H1 (cell line): ENCODE results near the gene PTPRT. TPM values are rescaled to one million over a fixed set of nuclear protein-coding genes. Genes with fewer than 3 reads are reported as not detected.

Experiments used
- CTCF ChIA-PET: fragments of 300-600 bp; sonication (Branson Sonifier 250); formaldehyde crosslinking; loops from one replicate; lab custom pipeline; 2021; ENCODE audit not compliant: partially characterized antibody; lab: Charles Lee
- POLR2A ChIA-PET: fragments of 300-600 bp; sonication (Branson Sonifier 250); formaldehyde crosslinking; loops from one replicate; lab custom pipeline; 2021; ENCODE audit warnings: inconsistent platforms; ENCODE audit not compliant: partially characterized antibody; lab: Charles Lee
- DNase-seq, 2 experiments: peaks; one replicate each; pipeline versions ENCODE4 v3.0.0 to v3.0.0-alpha.2; 2010 to 2022; ENCODE audit warnings: low spot score in 2 of 2, low read depth in 1 of 2, mixed read lengths in 1 of 2
- FAIRE-seq: peaks from 2 replicates; lab custom pipeline; 2011; peaks lifted over from hg19 to GRCh38; lab: Jason Lieb, UNC
- H2AFZ ChIP-seq: 2 replicates; pipeline ENCODE4 v1.8.1; 2012; ENCODE audit warnings: low read length, inconsistent platforms
- H2AK5ac ChIP-seq: 2 replicates; pipeline ENCODE4 v1.6.1; 2013; ENCODE audit warnings: low read depth, low read length
- H2BK120ac ChIP-seq: replicated peaks from 2 replicates; pipeline ENCODE3; 2013; ENCODE audit warnings: low read depth, low read length, inconsistent platforms
- H2BK12ac ChIP-seq: 2 replicates; pipeline ENCODE4 v1.6.1; 2013; ENCODE audit warnings: low read depth, low read length
- H2BK15ac ChIP-seq: 2 replicates; pipeline ENCODE4 v1.6.1; 2013; ENCODE audit warnings: low read length
- H2BK20ac ChIP-seq: 2 replicates; pipeline ENCODE4 v1.6.1; 2013; ENCODE audit warnings: low read length
- H2BK5ac ChIP-seq: 2 replicates; pipeline ENCODE4 v1.6.1; 2013; ENCODE audit warnings: low read depth, low read length
- H3K14ac ChIP-seq: 2 replicates; pipeline ENCODE4 v1.6.1; 2013; ENCODE audit warnings: inconsistent platforms; ENCODE audit not compliant: insufficient read length
- H3K18ac ChIP-seq: 2 replicates; pipeline ENCODE4 v1.6.1; 2013; ENCODE audit warnings: low read length; ENCODE audit errors: extremely low read depth
- H3K23ac ChIP-seq: 2 replicates; pipeline ENCODE4 v1.6.1; 2013; ENCODE audit warnings: inconsistent platforms; ENCODE audit not compliant: insufficient read length
- H3K23me2 ChIP-seq: 2 replicates; pipeline ENCODE4 v1.6.1; 2013; ENCODE audit warnings: low read depth, low read length
- H3K27ac ChIP-seq: 2 replicates; pipeline ENCODE4 v1.6.1; 2011; ENCODE audit warnings: low read depth, low read length, inconsistent platforms
- H3K27me3 ChIP-seq, 4 experiments: replicated peaks in 1 of 4; 1 replicate in 1 of 4; 2 replicates in 3 of 4; pipeline versions ENCODE4 v1.6.1 to v1.8.1; 2011 to 2013; ENCODE audit warnings: low read length in 3 of 4, mild to moderate bottlenecking in 3 of 4, inconsistent platforms in 2 of 4, mixed read lengths in 2 of 4, moderate library complexity in 1 of 4; ENCODE audit not compliant: control insufficient read depth in 3 of 4, insufficient read depth in 3 of 4; ENCODE audit errors: extremely low read depth in 1 of 4
- H3K36me3 ChIP-seq, 4 experiments: 2 replicates each; pipeline versions ENCODE4 v1.6.1 to v1.8.1; 2011 to 2013; ENCODE audit warnings: mild to moderate bottlenecking in 4 of 4, low read length in 3 of 4, moderate library complexity in 2 of 4, control low read depth in 1 of 4, inconsistent platforms in 1 of 4; ENCODE audit not compliant: insufficient read depth in 4 of 4, control insufficient read depth in 2 of 4
- H3K4ac ChIP-seq: replicated peaks from 2 replicates; pipeline ENCODE3; 2013; ENCODE audit warnings: low read length, low read depth, mixed read lengths, inconsistent platforms; ENCODE audit not compliant: insufficient read length
- H3K4me1 ChIP-seq, 4 experiments: replicated peaks in 1 of 4; 1 replicate in 1 of 4; 2 replicates in 3 of 4; pipeline versions ENCODE4 v1.6.1 to v1.8.1; 2011 to 2013; ENCODE audit warnings: low read length in 3 of 4, inconsistent platforms in 2 of 4, mixed read lengths in 1 of 4; ENCODE audit not compliant: insufficient read depth in 4 of 4, control insufficient read depth in 3 of 4
- H3K4me2 ChIP-seq, 2 experiments: 2 replicates each; pipeline versions ENCODE4 v1.6.1 to v1.8.1; 2011 to 2013; ENCODE audit warnings: low read depth in 2 of 2, low read length in 2 of 2, control low read depth in 1 of 2, inconsistent platforms in 1 of 2, mild to moderate bottlenecking in 1 of 2; ENCODE audit not compliant: insufficient read depth in 1 of 2
- H3K4me3 ChIP-seq, 4 experiments: fragments of 200-600, 300-600 bp in 1 of 4; sonication (generic), shearing (Covaris generic), sonication (Bioruptor Twin) in 1 of 4; 2 replicates each; pipeline versions ENCODE4 v1.5.1 to v1.8.1; 2011 to 2016; ENCODE audit warnings: low read length in 4 of 4, low read depth in 3 of 4, control low read depth in 2 of 4, inconsistent platforms in 2 of 4, mild to moderate bottlenecking in 2 of 4, mixed read lengths in 1 of 4, moderate library complexity in 1 of 4; ENCODE audit not compliant: insufficient read depth in 2 of 4; ENCODE audit errors: extremely low read depth in 1 of 4
- H3K56ac ChIP-seq: replicated peaks from 2 replicates; pipeline ENCODE3; 2013; ENCODE audit warnings: low read depth, mild to moderate bottlenecking, mixed read lengths, low read length, inconsistent platforms; ENCODE audit not compliant: insufficient read length
- H3K79me1 ChIP-seq: 2 replicates; pipeline ENCODE4 v1.6.1; 2013; ENCODE audit warnings: low read depth, low read length, control low read depth
- H3K79me2 ChIP-seq, 2 experiments: 2 replicates each; pipeline versions ENCODE4 v1.6.1 to v1.8.1; 2012 to 2013; ENCODE audit warnings: low read length in 2 of 2, mild to moderate bottlenecking in 2 of 2, inconsistent platforms in 1 of 2; ENCODE audit not compliant: insufficient read depth in 2 of 2, control insufficient read depth in 1 of 2
- H3K9ac ChIP-seq, 4 experiments: replicated peaks in 1 of 4; 1 replicate in 1 of 4; 2 replicates in 3 of 4; pipeline versions ENCODE4 v1.6.1 to v1.8.1; 2011 to 2013; ENCODE audit warnings: low read depth in 3 of 4, low read length in 3 of 4, control low read depth in 2 of 4, mild to moderate bottlenecking in 2 of 4, moderate library complexity in 2 of 4, inconsistent platforms in 1 of 4; ENCODE audit errors: extremely low read depth in 1 of 4
- H3K9me3 ChIP-seq, 2 experiments: 2 replicates each; pipeline versions ENCODE4 v1.6.1 to v1.8.1; 2012 to 2013; ENCODE audit warnings: mild to moderate bottlenecking in 2 of 2, moderate library complexity in 2 of 2, control low read depth in 1 of 2, inconsistent platforms in 1 of 2, low read depth in 1 of 2, low read length in 1 of 2, mixed read lengths in 1 of 2; ENCODE audit not compliant: insufficient read depth in 2 of 2
- H4K20me1 ChIP-seq, 2 experiments: replicated peaks in 1 of 2; 2 replicates each; pipeline versions ENCODE3 to v1.8.1; 2011 to 2013; ENCODE audit warnings: inconsistent platforms in 2 of 2, low read length in 2 of 2, mild to moderate bottlenecking in 1 of 2; ENCODE audit not compliant: insufficient read depth in 2 of 2, control insufficient read depth in 1 of 2
- H4K5ac ChIP-seq: 2 replicates; pipeline ENCODE4 v1.6.1; 2013; ENCODE audit warnings: low read length, low read depth, mixed read lengths, inconsistent platforms; ENCODE audit not compliant: insufficient read length
- H4K8ac ChIP-seq: 2 replicates; pipeline ENCODE4 v1.8.0; 2013; ENCODE audit warnings: mild to moderate bottlenecking, moderate library complexity, low read length, inconsistent platforms; ENCODE audit not compliant: insufficient read depth; ENCODE audit errors: extremely low read depth
- H4K91ac ChIP-seq: replicated peaks from 2 replicates; pipeline ENCODE3; 2013; ENCODE audit warnings: low read length, mixed read lengths, inconsistent platforms; ENCODE audit not compliant: insufficient read length
- CBX5 ChIP-seq: fragments of 300-800, 300-1000 bp; sonication (generic); IDR thresholded peaks from 2 replicates; pipeline ENCODE4 v1.7.1; 2016; ENCODE audit warnings: antibody characterized with exemption, low read length, low read depth
- CHD2 ChIP-seq: IDR thresholded peaks from 2 replicates; pipeline ENCODE4 v1.6.1; 2012; ENCODE audit warnings: low read length, improper control_type of control experiment
- CTBP2 ChIP-seq: IDR thresholded peaks from 2 replicates; pipeline ENCODE4 v1.7.0; 2011; ENCODE audit warnings: borderline replicate concordance, mild to moderate bottlenecking, moderate library complexity, mixed read lengths, low read length; ENCODE audit not compliant: insufficient read depth, insufficient read length
- GABPA ChIP-seq: IDR thresholded peaks from 2 replicates; pipeline ENCODE4 v1.6.1; 2011; ENCODE audit warnings: mild to moderate bottlenecking, low read length, moderate library complexity, borderline replicate concordance; ENCODE audit not compliant: insufficient read depth
- GTF2F1 ChIP-seq: IDR thresholded peaks from 2 replicates; pipeline ENCODE4 v1.6.1; 2012; ENCODE audit warnings: low read depth, low read length, improper control_type of control experiment, borderline replicate concordance
- HDAC2 ChIP-seq, 2 experiments: fragments of 300-600 bp in 1 of 2; sonication (generic) in 1 of 2; IDR thresholded peaks; 2 replicates each; pipeline ENCODE4 v1.6.1; 2011 to 2012; ENCODE audit warnings: low read depth in 2 of 2, low read length in 2 of 2, mild to moderate bottlenecking in 2 of 2, moderate library complexity in 2 of 2, borderline replicate concordance in 1 of 2, inconsistent platforms in 1 of 2
- HDAC6 ChIP-seq: IDR thresholded peaks from one replicate; pipeline ENCODE4 v1.7.1; 2012; ENCODE audit warnings: low read depth, mild to moderate bottlenecking, inconsistent platforms, low read length, moderate library complexity
- JUN ChIP-seq: IDR thresholded peaks from 2 replicates; pipeline ENCODE4 v1.6.1; 2011; ENCODE audit warnings: low read depth, mild to moderate bottlenecking, improper control_type of control experiment, low read length
- MAFK ChIP-seq: IDR thresholded peaks from 2 replicates; pipeline ENCODE4 v1.6.1; 2012; ENCODE audit warnings: low read depth, mild to moderate bottlenecking, improper control_type of control experiment, low read length
- RAD21 ChIP-seq, 2 experiments: IDR thresholded peaks in 1 of 2; conservative IDR thresholded peaks in 1 of 2; 2 replicates each; pipeline ENCODE4 v1.6.1; 2011; ENCODE audit warnings: low read depth in 2 of 2, low read length in 2 of 2, improper control_type of control experiment in 1 of 2, inconsistent platforms in 1 of 2, mild to moderate bottlenecking in 1 of 2, moderate library complexity in 1 of 2
- SIN3A ChIP-seq, 2 experiments: IDR thresholded peaks in 1 of 2; conservative IDR thresholded peaks in 1 of 2; 2 replicates each; pipeline ENCODE4 v1.6.1; 2011 to 2012; ENCODE audit warnings: low read length in 2 of 2, improper control_type of control experiment in 1 of 2, low read depth in 1 of 2, mild to moderate bottlenecking in 1 of 2
- SIRT6 ChIP-seq: IDR thresholded peaks from one replicate; pipeline ENCODE4 v1.7.1; 2012; ENCODE audit warnings: low read length, inconsistent platforms
- SIX5 ChIP-seq: IDR thresholded peaks from 2 replicates; pipeline ENCODE4 v1.6.1; 2011; ENCODE audit warnings: mild to moderate bottlenecking, low read depth, low read length
- TCF12 ChIP-seq: IDR thresholded peaks from 2 replicates; pipeline ENCODE4 v1.6.1; 2011; ENCODE audit warnings: low read depth, mild to moderate bottlenecking, low read length
- WGBS, 2 experiments: shearing (Covaris generic) in 1 of 2; methylation state at CpG; one replicate each; pipeline versions ENCODE4 v1.1.6 to v1.1.7; 2013 to 2015; ENCODE audit warnings: low lambda C conversion rate in 2 of 2, mixed read lengths in 2 of 2, inconsistent platforms in 1 of 2, low coverage in 1 of 2, missing lambda C conversion rate in 1 of 2; ENCODE audit not compliant: insufficient replicate concordance in 2 of 2, insufficient coverage in 1 of 2, insufficient read length in 1 of 2; ENCODE audit errors: extremely low coverage in 1 of 2, missing lambda C conversion rate in 1 of 2; 5-methylcytosine and 5-hydroxymethylcytosine counted together
- polyA plus RNA-seq, 7 experiments: library from polyadenylated mRNA; depleted of rRNA in 3 of 7; stranded (reverse) in 5 of 7; unstranded in 2 of 7; fragments of >200 nt in 5 of 7; fragments of 200-250 nt in 2 of 7; gene quantifications; 1 replicate in 5 of 7; 2 replicates in 1 of 7; 4 replicates in 1 of 7; pipeline versions ENCODE4 v1.2.1 to v1.2.3, GENCODE V29; 2011 to 2013; ENCODE audit warnings: missing spikeins in 2 of 7, mixed read lengths in 2 of 7
- total RNA-seq: library from RNA; stranded (reverse); fragmentation: NEBNext Ultra II Directional; extraction: Animal tissue kit (Norgen Biotek cat#: 25700); gene quantifications from 2 replicates; pipeline ENCODE4 v1.2.1, GENCODE V29; 2021

Gene PTPRT
- total and polyA plus RNA-seq, 2 of the 8 experiments (the other 6 are each of a cell fraction or from before 2014, with no cell fraction given) = 0.33 to 1.8 TPM

- no peak overlapping the region for H2AFZ ChIP-seq
- no peaks in the 10 kb centered on the region for H3K27me3 ChIP-seq
- no peak overlapping the region for H3K23ac ChIP-seq
- no peaks in the 10 kb centered on the region for H3K79me2 ChIP-seq
- no peak overlapping the region for H3K56ac ChIP-seq
- WGBS, 2 experiments = 20% methylated on average over 6 of the region's 6 CpGs; no CpG with 5 or more reads in 1 of the 2 experiments
- CTCF ChIA-PET = interaction anchor here (1.5 to 1.8 kb wide), 2 partner anchors 17 to 34 kb away, joined by 3 to 4 read pairs; no protein-coding TSS in a partner anchor
- H2BK20ac ChIP-seq = no peak overlapping the region
- H2BK15ac ChIP-seq = no peak overlapping the region
- H3K23me2 ChIP-seq = no peaks in the 10 kb centered on the region
- no peak overlapping the region for H2BK120ac ChIP-seq
- no peak overlapping the region for H3K4ac ChIP-seq
- no peaks in the 10 kb centered on the region for H3K79me1 ChIP-seq
- H3K14ac ChIP-seq = no peak overlapping the region
- no peak overlapping the region for H3K9ac ChIP-seq
- DNase-seq (peak in 1 of 2 experiments; percentile 73), FAIRE-seq (peak; percentile 7)
- H4K8ac ChIP-seq = no peak overlapping the region
- no peaks in the 10 kb centered on the region for H3K9me3 ChIP-seq
- no peaks in the 10 kb centered on the region for H4K20me1 ChIP-seq
- H2BK12ac ChIP-seq = no peak overlapping the region
- H4K5ac ChIP-seq = no peak overlapping the region
- H3K36me3 ChIP-seq = no peaks in the 10 kb centered on the region
- no peak overlapping the region for H4K91ac ChIP-seq
- H2AK5ac ChIP-seq = no peak overlapping the region
- H3K27ac ChIP-seq = no peak overlapping the region
- H3K4me2 ChIP-seq = no peak overlapping the region
- H2BK5ac ChIP-seq = no peak overlapping the region
- H3K4me3 ChIP-seq = no peak overlapping the region
- POLR2A ChIA-PET = no interaction called here
- no peak overlapping the region for H3K18ac ChIP-seq
- H3K4me1 ChIP-seq = no peaks in the 10 kb centered on the region
- TF ChIP-seq SIRT6 = no peak
- TF ChIP-seq CTBP2 = no peak
- no peak for TF ChIP-seq JUN
- no peak for TF ChIP-seq MAFK
- TF ChIP-seq HDAC2 (IDR thresholded peaks at IDR 0.05; ENCODE audit: borderline replicate concordance in 1 of 2, low read depth in 2 of 2, low read length in 2 of 2) = 0 out of 4 replicates have a peak, but pooled peaks of 1 of the 2 experiments have one; percentile 32
- TF ChIP-seq GABPA = no peak
- TF ChIP-seq SIN3A (conservative IDR thresholded peaks at IDR 0.05 in 1 of 2, IDR thresholded peaks at IDR 0.05 in 1 of 2; ENCODE audit: low read depth in 1 of 2, low read length in 2 of 2) = peak; percentile 91
- TF ChIP-seq GTF2F1 = no peak
- no peak for TF ChIP-seq HDAC6
- 0 out of 4 replicates have a peak, but pooled peaks of 1 of the 2 experiments have one; percentile 4 for TF ChIP-seq RAD21 (IDR thresholded peaks at IDR 0.05 in 1 of 2, conservative IDR thresholded peaks at IDR 0.05 in 1 of 2; ENCODE audit: low read depth in 2 of 2, low read length in 2 of 2)
- TF ChIP-seq TCF12 = no peak
- TF ChIP-seq SIX5 = no peak
- no peak for TF ChIP-seq CBX5
- TF ChIP-seq CHD2 = no peak
Observed at GRCh38 chr20:43040427-43040826, 149.3 kb downstream of the PTPRT start.
